SK-N-MC (cell line): ENCODE data around the gene TTN.
"Not testable (repeated sequence)": the region's sequence is repeated elsewhere in the genome, so short reads cannot be mapped to it uniquely, and the experiment has no call there.

Experiments
- DNase-seq: peaks from one replicate; pipeline ENCODE4 v3.0.0-alpha.2; 2011; ENCODE audit warnings: low read depth, low spot score
- H3K27ac ChIP-seq: fragments of 200-600 bp; sonication (generic); 2 replicates; pipeline ENCODE4 v1.5.1; 2016; ENCODE audit warnings: mixed run types
- H3K36me3 ChIP-seq: fragments of 200-600 bp; sonication (generic); 2 replicates; pipeline ENCODE4 v1.6.1; 2017; ENCODE audit warnings: antibody characterized with exemption, low read length, mixed read lengths; ENCODE audit not compliant: insufficient read depth
- H3K4me3 ChIP-seq: fragments of 200-600 bp; sonication (generic); 2 replicates; pipeline ENCODE4 v1.5.1; 2016
- H3K9ac ChIP-seq: fragments of 200-600 bp; sonication (generic); 2 replicates; pipeline ENCODE4 v1.8.0; 2017; ENCODE audit warnings: mixed run types, mixed read lengths; ENCODE audit not compliant: insufficient read length
- H3K9me3 ChIP-seq: fragments of 200-600 bp; sonication (generic); 2 replicates; pipeline ENCODE4 v1.6.1; 2017; ENCODE audit warnings: low read depth, mild to moderate bottlenecking, antibody characterized with exemption, low read length, moderate library complexity, mixed read lengths
- EZH2 ChIP-seq: fragments of 200-600 bp; sonication (generic); IDR thresholded peaks from one replicate; pipeline ENCODE4 v1.6.1; 2017; ENCODE audit warnings: antibody characterized with exemption
- FOXP2 ChIP-seq: optimal IDR thresholded peaks from 2 replicates; pipeline ENCODE3; 2011; ENCODE audit warnings: mild to moderate bottlenecking, moderate library complexity; ENCODE audit not compliant: insufficient read depth; ENCODE audit errors: extremely low read length, control extremely low read depth
- POLR2AphosphoS5 ChIP-seq: IDR thresholded peaks from 2 replicates; pipeline ENCODE4 v1.6.1; 2012; ENCODE audit warnings: mild to moderate bottlenecking, low read depth, low read length, borderline replicate concordance

The TTN gene

DNA sequence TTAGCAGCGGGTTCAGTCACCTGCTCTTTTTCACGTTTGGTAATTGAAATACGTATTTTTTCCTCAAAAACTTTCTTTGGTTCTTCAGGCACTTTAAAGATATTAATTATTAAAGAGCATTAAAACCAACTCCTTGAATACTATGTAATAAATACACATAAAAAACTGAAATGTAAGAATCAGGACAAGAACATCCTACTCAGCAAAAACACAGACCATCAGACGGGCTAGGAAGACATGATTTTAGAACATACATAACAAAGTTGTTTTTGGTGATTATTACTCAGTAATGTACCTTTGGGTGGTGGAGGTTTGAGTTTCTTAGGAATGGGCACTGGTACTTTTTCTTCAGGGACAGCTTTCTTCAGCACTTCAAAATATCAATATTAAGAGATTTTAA, 126.1 kb downstream of the TTN start:
- Histone ChIP-seq H3K9ac (no peak overlapping the region), H3K4me3 (no peak overlapping the region), H3K27ac (no peak overlapping the region), H3K36me3 (no peaks in the 10 kb centered on the region), H3K9me3 (no peaks in the 10 kb centered on the region)
- no peak for DNase-seq
- TF ChIP-seq FOXP2 (no peak), POLR2AphosphoS5 (no peak), EZH2 (no peak)

DNA sequence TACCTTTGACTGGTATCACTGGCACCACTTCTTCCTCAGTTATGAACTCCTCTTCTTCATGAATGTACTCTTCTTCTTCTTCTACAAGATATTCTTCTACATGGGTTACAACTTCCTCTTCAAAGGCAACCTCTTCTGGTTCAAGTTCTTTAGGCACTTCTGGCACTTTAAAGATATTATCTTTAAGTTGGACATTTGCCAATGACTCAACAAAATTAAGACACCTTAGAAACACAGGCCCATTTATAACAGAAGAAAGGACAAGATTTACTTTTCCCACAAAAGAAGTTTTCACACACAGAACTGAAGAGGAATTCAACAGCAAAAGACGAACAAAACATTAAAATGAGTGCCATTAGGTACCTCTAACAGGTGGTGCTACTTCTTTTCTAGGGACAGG, 127.3 kb downstream of the TTN start:
- no peak overlapping the region for H3K4me3 ChIP-seq
- DNase-seq: no peak
- H3K27ac ChIP-seq: no peak overlapping the region
- no peaks in the 10 kb centered on the region for H3K9me3 ChIP-seq
- no peaks in the 10 kb centered on the region for H3K36me3 ChIP-seq
- H3K9ac ChIP-seq: no peak overlapping the region
- TF ChIP-seq EZH2: no peak
- no peak for TF ChIP-seq POLR2AphosphoS5
- no peak for TF ChIP-seq FOXP2

DNA sequence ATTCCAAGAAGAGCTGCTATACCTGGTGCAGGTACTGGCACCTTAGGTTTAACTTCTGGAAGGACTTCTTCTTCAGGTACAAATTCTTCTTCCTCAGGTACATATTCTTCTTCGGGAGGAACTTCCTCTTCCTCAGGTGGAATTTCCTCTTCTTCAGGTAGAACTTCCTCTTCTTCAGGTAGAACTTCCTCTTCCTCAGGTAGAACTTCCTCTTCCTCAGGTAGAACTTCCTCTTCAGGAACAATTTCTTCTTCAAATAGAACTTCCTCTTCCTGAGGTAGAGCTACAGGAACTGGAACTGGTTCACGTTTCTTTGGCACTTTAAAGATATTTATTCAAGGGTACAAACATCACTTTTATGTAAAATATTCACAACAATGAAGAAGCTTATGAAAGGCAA, 129.6 kb downstream of the TTN start:
- no peaks in the 10 kb centered on the region for H3K9me3 ChIP-seq
- H3K27ac ChIP-seq: no peak overlapping the region
- DNase-seq: no peak
- H3K36me3 ChIP-seq: no peaks in the 10 kb centered on the region
- no peak overlapping the region for H3K9ac ChIP-seq
- TF ChIP-seq POLR2AphosphoS5 (no peak), EZH2 (no peak), FOXP2 (no peak)
- no peak overlapping the region for H3K4me3 ChIP-seq

DNA sequence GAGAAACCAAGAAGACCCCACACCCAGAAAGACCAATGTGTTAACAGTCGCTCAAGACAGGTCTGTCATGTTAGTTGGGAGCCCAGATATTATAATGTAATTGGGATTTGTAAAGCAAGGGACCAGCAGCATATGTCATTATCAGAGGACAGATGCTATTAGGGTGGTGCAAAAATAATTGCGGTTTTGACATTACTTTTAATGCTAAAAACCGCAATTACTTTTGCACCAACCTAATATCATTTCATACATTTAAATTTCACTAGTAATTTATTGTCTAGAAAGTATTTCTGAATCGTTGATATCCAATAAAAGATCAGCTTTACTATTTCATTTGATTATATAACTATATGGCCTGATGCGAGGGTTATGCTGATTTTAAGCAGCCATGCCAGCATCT, 131.2 kb downstream of the TTN start:
- Histone ChIP-seq H3K9ac (no peak overlapping the region), H3K36me3 (no peaks in the 10 kb centered on the region)
- no peak for TF ChIP-seq FOXP2
- no peak for TF ChIP-seq POLR2AphosphoS5
- no peak for TF ChIP-seq EZH2

DNA sequence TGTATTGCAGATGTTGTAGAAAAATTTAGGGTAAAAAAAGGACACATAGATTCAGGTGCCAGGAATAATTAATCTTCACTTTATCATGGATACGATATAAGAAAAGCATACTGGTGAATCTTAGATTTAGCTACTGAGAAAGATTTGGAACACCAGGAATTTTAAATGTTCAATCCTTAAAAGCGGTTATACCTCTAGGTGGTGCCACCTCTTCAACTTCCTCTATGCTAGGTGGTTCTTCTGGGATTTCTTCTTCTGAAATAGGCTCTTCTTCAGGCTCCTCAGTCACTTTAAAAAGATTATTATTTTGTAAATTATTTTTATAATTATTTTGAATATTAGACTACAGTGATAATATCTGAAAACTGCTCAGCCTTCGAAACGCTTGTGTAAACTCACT, 133.1 kb downstream of the TTN start:
- DNase-seq: no peak
- no peak overlapping the region for H3K9ac ChIP-seq
- H3K9me3 ChIP-seq: no peaks in the 10 kb centered on the region
- H3K4me3 ChIP-seq: no peak overlapping the region
- no peak overlapping the region for H3K27ac ChIP-seq
- no peak for TF ChIP-seq EZH2
- no peak for TF ChIP-seq POLR2AphosphoS5
- TF ChIP-seq FOXP2: no peak
- H3K36me3 ChIP-seq: no peaks in the 10 kb centered on the region

More for the DNA sequence above, 131.2 kb downstream of the TTN start:
- DNase-seq: no peak
- no peak overlapping the region for H3K27ac ChIP-seq
- no peak overlapping the region for H3K4me3 ChIP-seq
- no peaks in the 10 kb centered on the region for H3K9me3 ChIP-seq

DNA sequence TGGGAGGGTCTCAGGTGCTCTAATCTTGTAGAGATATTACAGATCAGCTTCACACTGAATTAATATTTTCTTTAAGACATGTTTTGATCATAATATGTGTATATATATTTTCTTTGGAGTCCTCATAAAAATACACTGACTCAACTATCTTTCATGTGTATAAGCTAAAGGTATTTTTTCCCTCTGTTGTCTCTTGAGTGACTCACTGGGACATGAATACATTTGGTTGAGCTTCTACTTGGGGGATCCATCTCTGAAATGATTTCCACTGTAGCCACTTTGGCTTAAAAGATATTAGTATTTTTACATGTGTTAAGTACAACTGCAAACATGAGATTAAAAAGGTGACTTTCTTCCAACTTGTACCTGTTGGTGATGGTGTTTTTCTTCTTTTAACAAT, 140.8 kb downstream of the TTN start:
- TF ChIP-seq POLR2AphosphoS5 (no peak), FOXP2 (no peak), EZH2 (no peak)
- Histone ChIP-seq H3K36me3 (no peaks in the 10 kb centered on the region), H3K9me3 (no peaks in the 10 kb centered on the region), H3K9ac (no peak overlapping the region), H3K27ac (no peak overlapping the region), H3K4me3 (no peak overlapping the region)
- DNase-seq: no peak

DNA sequence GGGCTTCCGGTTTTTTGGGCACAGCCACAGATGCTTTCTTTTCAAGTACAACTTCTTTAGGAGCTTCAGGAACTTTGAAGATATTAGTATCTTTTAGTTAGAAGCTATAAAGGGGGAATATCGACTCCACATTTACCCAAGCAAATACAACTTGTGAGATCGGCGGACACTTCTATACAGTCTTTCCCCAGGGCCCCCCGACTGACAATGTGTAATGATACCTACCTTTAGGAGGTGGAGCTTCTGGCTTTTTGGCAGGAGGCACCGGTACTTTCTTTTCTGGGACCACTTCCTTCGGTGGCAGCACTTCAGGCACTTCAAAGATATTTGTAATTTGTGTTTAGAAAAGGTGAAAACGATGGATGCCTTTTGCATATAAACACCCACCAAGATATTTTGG, 148.7 kb downstream of the TTN start:
- not testable (repeated sequence) for H3K4me3 ChIP-seq, H3K27ac ChIP-seq, H3K36me3 ChIP-seq, H3K9me3 ChIP-seq, H3K9ac ChIP-seq, DNase-seq

DNA sequence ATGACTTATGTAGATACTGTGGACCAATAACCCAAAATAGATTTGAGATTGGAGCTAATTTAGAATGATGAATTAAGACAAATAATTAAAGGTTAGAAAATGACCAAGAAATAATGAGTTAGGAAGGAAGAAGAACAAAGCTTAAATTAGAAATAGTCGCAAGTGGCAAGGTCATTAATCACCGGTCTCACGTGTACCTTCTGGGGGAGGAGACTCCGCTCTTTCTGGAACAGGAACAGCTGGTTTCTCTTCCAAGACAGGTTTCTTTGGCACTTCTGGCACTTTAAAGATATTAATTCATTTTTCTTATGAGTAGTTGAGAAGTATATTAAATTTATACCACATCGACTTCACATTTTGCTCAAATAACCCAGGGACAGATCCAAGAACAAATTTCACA, 156.7 kb downstream of the TTN start:
- H3K9me3 ChIP-seq: no peaks in the 10 kb centered on the region
- DNase-seq: no peak
- TF ChIP-seq POLR2AphosphoS5 (no peak), FOXP2 (no peak), EZH2 (no peak)

DNA sequence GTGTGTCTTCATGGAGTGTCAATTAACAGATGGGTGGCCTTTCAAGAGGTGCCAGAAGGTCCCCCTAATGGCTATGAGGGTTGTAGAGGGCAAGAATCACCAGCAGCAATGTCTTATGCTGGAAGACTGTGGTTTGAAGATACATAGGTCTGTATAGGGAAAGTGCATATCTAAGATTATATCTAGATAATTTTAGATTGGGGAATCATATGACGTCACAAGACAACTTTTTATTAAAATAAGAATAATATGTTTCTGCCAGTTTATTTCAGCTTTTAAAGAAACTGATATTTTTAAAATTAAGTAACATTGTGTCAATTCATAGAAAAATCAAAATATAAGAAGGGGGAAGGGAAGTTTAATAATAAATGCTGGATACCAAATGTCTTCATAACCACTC, 162.3 kb downstream of the TTN start:
- no peak for TF ChIP-seq POLR2AphosphoS5
- no peak for TF ChIP-seq EZH2
- TF ChIP-seq FOXP2: no peak
- no peak for DNase-seq
- Histone ChIP-seq H3K4me3 (no peak overlapping the region), H3K9ac (no peak overlapping the region), H3K9me3 (no peaks in the 10 kb centered on the region), H3K36me3 (no peaks in the 10 kb centered on the region), H3K27ac (no peak overlapping the region)

More for the DNA sequence above, 156.7 kb downstream of the TTN start:
- H3K27ac ChIP-seq: no peak overlapping the region
- no peak overlapping the region for H3K9ac ChIP-seq
- H3K4me3 ChIP-seq: no peak overlapping the region
- no peaks in the 10 kb centered on the region for H3K36me3 ChIP-seq
